GM12872 (cell line): Measurements from ENCODE around the gene CTH.

ENCODE experiments used
- CTCF ChIP-seq: IDR thresholded peaks from 3 replicates; pipeline ENCODE4 v1.5.1; 2011; ENCODE audit warnings: low read depth, mild to moderate bottlenecking, low read length, moderate library complexity; ENCODE audit not compliant: insufficient read depth

The CTH gene

DNA sequence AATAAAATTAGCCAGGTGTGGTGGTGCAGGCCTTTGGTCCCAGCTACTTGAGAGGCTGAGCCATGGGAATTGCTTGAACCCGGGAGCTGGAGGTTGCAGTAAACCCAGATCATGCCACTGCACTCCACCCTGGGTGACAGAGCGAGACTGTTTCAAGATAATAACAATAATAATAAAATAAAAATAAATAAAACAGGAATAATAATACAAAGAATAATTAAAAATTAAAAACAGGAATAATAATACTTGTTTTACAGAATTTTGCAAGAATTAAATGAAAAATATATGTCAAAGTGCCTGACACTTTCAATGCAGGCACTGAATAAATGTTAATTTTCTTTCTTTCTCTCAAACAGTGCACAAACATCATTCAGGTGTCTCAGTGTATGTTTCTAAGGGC lies 26.5 kb upstream of the CTH start:
- TF ChIP-seq CTCF, result no peak

- no peak for TF ChIP-seq CTCF
Measured at GRCh38 chr1:70385477-70385876, 25.6 kb upstream of the CTH start.

- TF ChIP-seq CTCF, result no peak
Measured at GRCh38 chr1:70386121-70386520, 24.9 kb upstream of the CTH start.

- TF ChIP-seq CTCF, result no peak
Measured at GRCh38 chr1:70387507-70387906, 23.6 kb upstream of the CTH start.

GRCh38 chr1:70392626-70393025 lies 18.4 kb upstream of the CTH start:
- TF ChIP-seq CTCF, result no peak

- TF ChIP-seq CTCF, result no peak
Measured at GRCh38 chr1:70396607-70397006, 14.5 kb upstream of the CTH start.

DNA sequence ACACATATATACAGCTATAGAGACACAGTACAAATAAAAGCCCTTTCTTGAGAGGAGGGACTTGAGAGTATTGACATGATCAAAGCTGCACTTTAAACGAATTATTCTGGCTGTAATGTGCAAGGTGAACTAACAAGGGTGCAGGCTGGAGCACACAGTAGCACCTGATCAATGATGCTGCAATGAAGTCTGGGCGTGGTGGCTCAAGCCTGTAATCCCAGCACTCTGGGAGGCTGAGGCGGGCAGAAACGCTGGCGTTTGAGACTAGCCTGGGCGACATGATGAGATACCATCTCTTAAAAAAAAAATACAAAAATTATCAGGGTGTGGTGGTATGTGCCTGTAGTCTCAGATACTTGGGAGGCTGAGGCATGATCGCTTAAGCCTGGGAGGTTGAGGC lies 14.1 kb upstream of the CTH start:
- TF ChIP-seq CTCF, result no peak

GRCh38 chr1:70400335-70400734 lies 10.7 kb upstream of the CTH start:
- TF ChIP-seq CTCF, result no peak
